Testis (tissue), 3 donors: ENCODE measurements around the gene COL25A1. TPM values are rescaled to one million over a fixed set of nuclear protein-coding genes. Genes with fewer than 3 reads are reported as not detected.

Experiments used
- DNase-seq: peaks from one replicate; pipeline ENCODE4 v3.0.0-alpha.2; 2019
- H3K27ac ChIP-seq, 2 donors: fragments of 200-600 bp; sonication (generic); one replicate each; pipeline ENCODE4 v1.5.1; 2019
- H3K27me3 ChIP-seq: fragments of 200-600 bp; sonication (generic); one replicate; pipeline ENCODE4 v1.5.1; 2019
- H3K36me3 ChIP-seq: fragments of 200-600 bp; sonication (generic); one replicate; pipeline ENCODE4 v1.5.1; 2017; ENCODE audit warnings: low read depth; ENCODE audit errors: missing control alignments
- H3K4me1 ChIP-seq: fragments of 200-600 bp; sonication (generic); one replicate; pipeline ENCODE4 v1.5.1; 2019
- H3K4me3 ChIP-seq, 2 donors: fragments of 200-600 bp; sonication (generic); one replicate each; pipeline ENCODE4 v1.5.1; 2017 to 2019
- H3K9me3 ChIP-seq: fragments of 200-600 bp; sonication (generic); one replicate; pipeline ENCODE4 v1.5.1; 2017
- POLR2A ChIP-seq: fragments of 450-650 bp; IDR thresholded peaks from one replicate; pipeline ENCODE4 v1.6.1; 2017; ENCODE audit warnings: antibody characterized with exemption, mild to moderate bottlenecking, moderate library complexity
- WGBS, 2 donors: methylation state at CpG; one replicate each; pipeline ENCODE4 v1.1.5; 2018; 5-methylcytosine and 5-hydroxymethylcytosine counted together
- intact Hi-C: fragments of 100-400 bp; cut with DNase I; formaldehyde crosslinking; loops from one replicate; pipeline ENCODE4 v1.15.1; 2023; ENCODE audit warnings: low total_unique reads
- polyA plus RNA-seq: library from polyadenylated mRNA; stranded (reverse); fragments of 350-450 nt; fragmentation: Illumina TruSeq; extraction: RNeasy Lipid Tissue Mini Kit (QIAGEN cat#74804); gene quantifications from one replicate; pipeline ENCODE4 v1.2.3, GENCODE V29; 2014; ENCODE audit warnings: low read depth, low replicate concordance; ENCODE audit not compliant: insufficient read depth
- total RNA-seq, 2 donors: library from RNA; depleted of rRNA; stranded (reverse); fragments of >200 nt; gene quantifications; one replicate each; pipeline ENCODE4 v1.2.3, GENCODE V29; 2016
- TF ChIP-seq, protein P1 (sequence below), 3 experiments: fragments of 450-650 bp in 2 of 3; fragments of 200-600 bp in 1 of 3; sonication (generic) in 1 of 3; IDR thresholded peaks; one replicate each; pipeline ENCODE4 v1.5.1; 2016 to 2019; ENCODE audit warnings: antibody characterized with exemption in 3 of 3, mild to moderate bottlenecking in 2 of 3, moderate library complexity in 1 of 3

Gene COL25A1
- total and polyA plus RNA-seq, 3 donors from 2014 or later = 11.7 to 19.2 (median 17.2) TPM

DNA sequence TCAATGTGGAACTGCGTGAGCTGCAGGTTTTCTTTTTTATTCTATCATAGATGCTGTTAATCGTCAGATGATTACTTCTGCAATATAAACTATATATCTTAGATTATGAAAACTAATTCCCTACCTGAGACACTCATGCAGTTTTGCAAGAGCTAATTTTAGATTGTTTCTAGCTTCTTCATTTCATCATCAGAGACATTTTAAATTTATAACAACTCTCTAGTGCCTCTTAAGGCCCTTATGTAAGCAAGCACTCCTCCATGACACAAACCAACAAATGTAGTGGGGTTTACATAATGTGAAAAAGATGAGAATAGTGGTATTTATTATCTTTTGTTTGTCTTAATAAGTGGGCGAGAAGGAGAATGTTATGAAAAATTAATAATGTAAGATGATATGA lies 369.4 kb downstream of the COL25A1 start:
- TF ChIP-seq, protein P1, sequence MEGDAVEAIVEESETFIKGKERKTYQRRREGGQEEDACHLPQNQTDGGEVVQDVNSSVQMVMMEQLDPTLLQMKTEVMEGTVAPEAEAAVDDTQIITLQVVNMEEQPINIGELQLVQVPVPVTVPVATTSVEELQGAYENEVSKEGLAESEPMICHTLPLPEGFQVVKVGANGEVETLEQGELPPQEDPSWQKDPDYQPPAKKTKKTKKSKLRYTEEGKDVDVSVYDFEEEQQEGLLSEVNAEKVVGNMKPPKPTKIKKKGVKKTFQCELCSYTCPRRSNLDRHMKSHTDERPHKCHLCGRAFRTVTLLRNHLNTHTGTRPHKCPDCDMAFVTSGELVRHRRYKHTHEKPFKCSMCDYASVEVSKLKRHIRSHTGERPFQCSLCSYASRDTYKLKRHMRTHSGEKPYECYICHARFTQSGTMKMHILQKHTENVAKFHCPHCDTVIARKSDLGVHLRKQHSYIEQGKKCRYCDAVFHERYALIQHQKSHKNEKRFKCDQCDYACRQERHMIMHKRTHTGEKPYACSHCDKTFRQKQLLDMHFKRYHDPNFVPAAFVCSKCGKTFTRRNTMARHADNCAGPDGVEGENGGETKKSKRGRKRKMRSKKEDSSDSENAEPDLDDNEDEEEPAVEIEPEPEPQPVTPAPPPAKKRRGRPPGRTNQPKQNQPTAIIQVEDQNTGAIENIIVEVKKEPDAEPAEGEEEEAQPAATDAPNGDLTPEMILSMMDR (IDR thresholded peaks at IDR 0.05) = no peak
- TF ChIP-seq POLR2A = no peak
- H3K27ac ChIP-seq = no peak overlapping the region
- intact Hi-C loops = no loop called here
- H3K4me3 ChIP-seq = no peak overlapping the region
- H3K36me3 ChIP-seq = no peaks in the 10 kb centered on the region
- no peaks in the 10 kb centered on the region for H3K4me1 ChIP-seq
- no peak for DNase-seq
- no peaks in the 10 kb centered on the region for H3K9me3 ChIP-seq
- H3K27me3 ChIP-seq = no peaks in the 10 kb centered on the region
- WGBS, 2 donors = 87 to 94% methylated on average over 3 of the region's 3 CpGs

GRCh38 chr4:108931926-108932325 lies 370.5 kb downstream of the COL25A1 start:
- WGBS, 2 donors = 53 to 61% methylated on average over 1 of the region's 1 CpG
- H3K4me3 ChIP-seq = no peak overlapping the region
- no peaks in the 10 kb centered on the region for H3K9me3 ChIP-seq
- no peak for DNase-seq
- no peaks in the 10 kb centered on the region for H3K4me1 ChIP-seq
- intact Hi-C loops = no loop called here
- TF ChIP-seq POLR2A = no peak
- TF ChIP-seq, protein P1 (IDR thresholded peaks at IDR 0.05) = no peak
- H3K27me3 ChIP-seq = no peaks in the 10 kb centered on the region
- H3K36me3 ChIP-seq = no peaks in the 10 kb centered on the region
- H3K27ac ChIP-seq = no peak overlapping the region

GRCh38 chr4:108930186-108930585 lies 372.3 kb downstream of the COL25A1 start:
- no peak for DNase-seq
- H3K27ac ChIP-seq = no peak overlapping the region
- H3K36me3 ChIP-seq = no peaks in the 10 kb centered on the region
- H3K4me3 ChIP-seq = no peak overlapping the region
- no peaks in the 10 kb centered on the region for H3K27me3 ChIP-seq
- H3K9me3 ChIP-seq = no peaks in the 10 kb centered on the region
- TF ChIP-seq, protein P1 (IDR thresholded peaks at IDR 0.05) = no peak
- TF ChIP-seq POLR2A = no peak
- intact Hi-C loops = no loop called here
- no peaks in the 10 kb centered on the region for H3K4me1 ChIP-seq

GRCh38 chr4:108926781-108927180 lies 375.7 kb downstream of the COL25A1 start:
- Histone ChIP-seq H3K27ac (no peak overlapping the region), H3K4me3 (no peak overlapping the region), H3K4me1 (no peaks in the 10 kb centered on the region), H3K9me3 (no peaks in the 10 kb centered on the region), H3K36me3 (no peaks in the 10 kb centered on the region), H3K27me3 (no peaks in the 10 kb centered on the region)
- WGBS, 2 donors = 85 to 87% methylated on average over 3 of the region's 3 CpGs
- TF ChIP-seq POLR2A = no peak
- TF ChIP-seq, protein P1 (IDR thresholded peaks at IDR 0.05) = no peak
- DNase-seq = no peak
- intact Hi-C loops = no loop called here

DNA sequence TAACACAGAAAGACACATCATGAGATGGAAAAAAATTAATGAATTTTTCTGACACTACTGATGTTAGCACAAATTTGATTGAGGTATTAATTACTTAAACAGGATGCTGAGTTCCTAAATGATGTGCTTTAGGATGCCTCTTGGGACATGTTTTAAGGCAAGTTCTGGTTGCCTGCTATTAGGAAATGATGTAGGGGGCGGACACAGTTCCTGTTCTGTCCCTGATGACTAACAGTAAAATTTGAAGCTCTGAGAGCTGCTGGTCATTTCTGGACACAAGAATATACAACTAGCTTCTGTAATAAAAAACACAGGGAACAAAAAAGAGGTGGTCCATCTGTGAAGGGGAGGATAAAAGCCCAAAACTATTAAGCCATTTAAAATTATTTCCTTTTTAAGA lies 376.4 kb downstream of the COL25A1 start:
- no peak for DNase-seq
- intact Hi-C loops = no loop called here
- no peak for TF ChIP-seq POLR2A
- TF ChIP-seq, protein P1 (IDR thresholded peaks at IDR 0.05) = no peak
- Histone ChIP-seq H3K27me3 (no peaks in the 10 kb centered on the region), H3K4me3 (no peak overlapping the region), H3K4me1 (no peaks in the 10 kb centered on the region), H3K36me3 (no peaks in the 10 kb centered on the region), H3K27ac (no peak overlapping the region), H3K9me3 (no peaks in the 10 kb centered on the region)
- WGBS, 2 donors = 78 to 79% methylated on average over 1 of the region's 1 CpG
